Measurements from ENCODE around the gene NFATC2.

Gene NFATC2

GRCh38 chr20:51468636-51469035 is 73.9 kb downstream of the NFATC2 start:
- H3K4me2 ChIP-seq (ENCODE audit: low read depth, low read length, poor library complexity, severe bottlenecking), result no peak overlapping the region
- no peaks in the 10 kb centered on the region for H3F3A ChIP-seq (ENCODE audit: low read depth)
- TF ChIP-seq, protein P1, sequence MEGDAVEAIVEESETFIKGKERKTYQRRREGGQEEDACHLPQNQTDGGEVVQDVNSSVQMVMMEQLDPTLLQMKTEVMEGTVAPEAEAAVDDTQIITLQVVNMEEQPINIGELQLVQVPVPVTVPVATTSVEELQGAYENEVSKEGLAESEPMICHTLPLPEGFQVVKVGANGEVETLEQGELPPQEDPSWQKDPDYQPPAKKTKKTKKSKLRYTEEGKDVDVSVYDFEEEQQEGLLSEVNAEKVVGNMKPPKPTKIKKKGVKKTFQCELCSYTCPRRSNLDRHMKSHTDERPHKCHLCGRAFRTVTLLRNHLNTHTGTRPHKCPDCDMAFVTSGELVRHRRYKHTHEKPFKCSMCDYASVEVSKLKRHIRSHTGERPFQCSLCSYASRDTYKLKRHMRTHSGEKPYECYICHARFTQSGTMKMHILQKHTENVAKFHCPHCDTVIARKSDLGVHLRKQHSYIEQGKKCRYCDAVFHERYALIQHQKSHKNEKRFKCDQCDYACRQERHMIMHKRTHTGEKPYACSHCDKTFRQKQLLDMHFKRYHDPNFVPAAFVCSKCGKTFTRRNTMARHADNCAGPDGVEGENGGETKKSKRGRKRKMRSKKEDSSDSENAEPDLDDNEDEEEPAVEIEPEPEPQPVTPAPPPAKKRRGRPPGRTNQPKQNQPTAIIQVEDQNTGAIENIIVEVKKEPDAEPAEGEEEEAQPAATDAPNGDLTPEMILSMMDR (conservative IDR thresholded peaks at IDR 0.05; ENCODE audit: low read length), result no peak
- TF ChIP-seq EZH2phosphoT487 (IDR thresholded peaks at IDR 0.05; ENCODE audit: borderline replicate concordance), result no peak
- no peaks in the 10 kb centered on the region for H3K9me2 ChIP-seq (replicated peaks; ENCODE audit: low read depth, low read length)
- no peaks in the 10 kb centered on the region for H3K27me3 ChIP-seq (ENCODE audit: insufficient read depth, low read length, poor library complexity, severe bottlenecking)
- H3K79me2 ChIP-seq (ENCODE audit: insufficient read depth, low read length), result no peaks in the 10 kb centered on the region
- H3K9ac ChIP-seq (ENCODE audit: low read depth, low read length, poor library complexity, severe bottlenecking), result no peak overlapping the region
- H4K20me1 ChIP-seq (ENCODE audit: insufficient read depth, low read length, poor library complexity, severe bottlenecking), result no peaks in the 10 kb centered on the region
- H3K4me1 ChIP-seq (ENCODE audit: insufficient read depth, low read length, poor library complexity, severe bottlenecking), result no peaks in the 10 kb centered on the region
- no peak overlapping the region for H2AFZ ChIP-seq (ENCODE audit: low read length)
- peaks cover 68% of the 10 kb centered on the region for H3K36me3 ChIP-seq (ENCODE audit: insufficient read depth, low read length)
- H3K9me3 ChIP-seq (ENCODE audit: insufficient read depth, low read depth, low read length), result no peaks in the 10 kb centered on the region
- no peak overlapping the region for H3K4me3 ChIP-seq (ENCODE audit: low read length, poor library complexity, severe bottlenecking)

GRCh38 chr20:51467956-51468626 is 74.4 kb downstream of the NFATC2 start:
- H3F3A ChIP-seq (ENCODE audit: low read depth), result no peaks in the 10 kb centered on the region
- H3K4me2 ChIP-seq (ENCODE audit: low read depth, low read length, poor library complexity, severe bottlenecking), result no peak overlapping the region
- H3K36me3 ChIP-seq (ENCODE audit: insufficient read depth, low read length), result peaks cover 68% of the 10 kb centered on the region
- no peaks in the 10 kb centered on the region for H3K4me1 ChIP-seq (ENCODE audit: insufficient read depth, low read length, poor library complexity, severe bottlenecking)
- H3K27me3 ChIP-seq (ENCODE audit: insufficient read depth, low read length, poor library complexity, severe bottlenecking), result no peaks in the 10 kb centered on the region
- no peaks in the 10 kb centered on the region for H3K9me2 ChIP-seq (replicated peaks; ENCODE audit: low read depth, low read length)
- no peaks in the 10 kb centered on the region for H4K20me1 ChIP-seq (ENCODE audit: insufficient read depth, low read length, poor library complexity, severe bottlenecking)
- H2AFZ ChIP-seq (ENCODE audit: low read length), result no peak overlapping the region
- H3K9ac ChIP-seq (ENCODE audit: low read depth, low read length, poor library complexity, severe bottlenecking), result no peak overlapping the region
- H3K9me3 ChIP-seq (ENCODE audit: insufficient read depth, low read depth, low read length), result no peaks in the 10 kb centered on the region
- H3K4me3 ChIP-seq (ENCODE audit: low read length, poor library complexity, severe bottlenecking), result no peak overlapping the region
- TF ChIP-seq, protein P1 (conservative IDR thresholded peaks at IDR 0.05; ENCODE audit: low read length), result no peak
- no peak for TF ChIP-seq EZH2phosphoT487 (IDR thresholded peaks at IDR 0.05; ENCODE audit: borderline replicate concordance)
- no peaks in the 10 kb centered on the region for H3K79me2 ChIP-seq (ENCODE audit: insufficient read depth, low read length)

- no peak overlapping the region for H3K4me2 ChIP-seq (ENCODE audit: low read depth, low read length, poor library complexity, severe bottlenecking)
- H3K4me1 ChIP-seq (ENCODE audit: insufficient read depth, low read length, poor library complexity, severe bottlenecking), result no peaks in the 10 kb centered on the region
- no peaks in the 10 kb centered on the region for H3K9me3 ChIP-seq (ENCODE audit: insufficient read depth, low read depth, low read length)
- no peak overlapping the region for H3K4me3 ChIP-seq (ENCODE audit: low read length, poor library complexity, severe bottlenecking)
- no peaks in the 10 kb centered on the region for H3K9me2 ChIP-seq (replicated peaks; ENCODE audit: low read depth, low read length)
- H3K27me3 ChIP-seq (ENCODE audit: insufficient read depth, low read length, poor library complexity, severe bottlenecking), result no peaks in the 10 kb centered on the region
- H3K9ac ChIP-seq (ENCODE audit: low read depth, low read length, poor library complexity, severe bottlenecking), result no peak overlapping the region
- H3K36me3 ChIP-seq (ENCODE audit: insufficient read depth, low read length), result peaks cover 68% of the 10 kb centered on the region; the same call in 1 of the 2 replicates
- H3K79me2 ChIP-seq (ENCODE audit: insufficient read depth, low read length), result no peaks in the 10 kb centered on the region
- no peak for TF ChIP-seq EZH2phosphoT487 (IDR thresholded peaks at IDR 0.05; ENCODE audit: borderline replicate concordance)
- TF ChIP-seq, protein P1 (conservative IDR thresholded peaks at IDR 0.05; ENCODE audit: low read length), result no peak
- H4K20me1 ChIP-seq (ENCODE audit: insufficient read depth, low read length, poor library complexity, severe bottlenecking), result no peaks in the 10 kb centered on the region
- no peaks in the 10 kb centered on the region for H3F3A ChIP-seq (ENCODE audit: low read depth)
- H2AFZ ChIP-seq (ENCODE audit: low read length), result no peak overlapping the region
Measured at GRCh38 chr20:51463998-51464397, 78.5 kb downstream of the NFATC2 start.
